HG03558 (cell line): ENCODE results near the gene C1orf174.
A peak's percentile ranks its signal among the peaks of the same experiment; 100 is the strongest.

Experiments used
- ATAC-seq: cut with Tn5 transposase; IDR thresholded peaks from one replicate; pipeline ENCODE4 v1.9.1; 2021; ENCODE audit warnings: moderate number of reproducible peaks; ENCODE audit not compliant: unreplicated experiment; ENCODE audit errors: extremely low read depth

Gene C1orf174

DNA sequence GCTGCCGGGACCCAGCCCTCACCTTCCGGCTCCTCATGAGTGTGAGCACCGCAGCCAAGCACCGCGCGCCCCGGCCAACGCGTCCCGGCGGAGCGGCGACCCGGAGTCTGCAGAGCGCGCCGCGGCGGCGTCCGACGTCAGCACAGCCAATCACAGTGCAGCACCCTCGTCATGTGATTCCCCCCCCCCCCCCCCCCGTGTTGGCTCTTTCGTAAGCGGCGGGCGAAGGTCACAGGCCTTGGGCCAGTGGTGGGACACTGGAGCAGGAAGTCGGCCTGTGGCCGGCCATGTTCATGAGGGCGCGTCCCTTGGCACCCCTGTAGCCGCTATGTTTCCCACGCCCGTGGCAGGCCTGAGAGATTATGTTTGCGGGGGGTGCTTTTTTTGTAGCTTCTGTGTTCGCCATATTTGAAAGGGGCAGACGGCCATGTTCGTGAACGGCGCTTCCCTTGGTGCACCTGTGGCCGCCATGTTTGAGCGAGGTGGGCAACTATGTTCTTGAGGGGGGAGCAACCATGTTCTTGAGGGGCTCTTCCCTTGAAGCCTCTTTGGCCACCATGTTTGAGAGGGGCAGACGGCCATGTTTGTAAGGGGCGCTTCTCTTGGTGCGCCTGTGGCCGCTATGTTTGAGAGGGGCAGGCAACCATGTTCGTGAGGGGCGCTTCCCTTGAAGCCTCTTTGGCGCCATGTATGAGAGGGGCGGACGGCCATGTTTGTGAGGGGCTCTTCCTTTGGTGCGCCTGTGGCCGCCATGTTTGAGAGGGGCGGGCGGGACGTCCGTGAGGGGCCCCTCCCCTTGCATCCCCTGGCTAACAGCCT lies at the start of gene C1orf174:
C1orf174 (minus strand) TSS at position 123 of the 819 bp plus-strand sequence; CDS start at position 37, 86 bp downstream.
- peak; percentile 53 for ATAC-seq

GRCh38 chr1:3948344-3948743 lies 48.3 kb upstream of the C1orf174 start:
- no peak for ATAC-seq

DNA sequence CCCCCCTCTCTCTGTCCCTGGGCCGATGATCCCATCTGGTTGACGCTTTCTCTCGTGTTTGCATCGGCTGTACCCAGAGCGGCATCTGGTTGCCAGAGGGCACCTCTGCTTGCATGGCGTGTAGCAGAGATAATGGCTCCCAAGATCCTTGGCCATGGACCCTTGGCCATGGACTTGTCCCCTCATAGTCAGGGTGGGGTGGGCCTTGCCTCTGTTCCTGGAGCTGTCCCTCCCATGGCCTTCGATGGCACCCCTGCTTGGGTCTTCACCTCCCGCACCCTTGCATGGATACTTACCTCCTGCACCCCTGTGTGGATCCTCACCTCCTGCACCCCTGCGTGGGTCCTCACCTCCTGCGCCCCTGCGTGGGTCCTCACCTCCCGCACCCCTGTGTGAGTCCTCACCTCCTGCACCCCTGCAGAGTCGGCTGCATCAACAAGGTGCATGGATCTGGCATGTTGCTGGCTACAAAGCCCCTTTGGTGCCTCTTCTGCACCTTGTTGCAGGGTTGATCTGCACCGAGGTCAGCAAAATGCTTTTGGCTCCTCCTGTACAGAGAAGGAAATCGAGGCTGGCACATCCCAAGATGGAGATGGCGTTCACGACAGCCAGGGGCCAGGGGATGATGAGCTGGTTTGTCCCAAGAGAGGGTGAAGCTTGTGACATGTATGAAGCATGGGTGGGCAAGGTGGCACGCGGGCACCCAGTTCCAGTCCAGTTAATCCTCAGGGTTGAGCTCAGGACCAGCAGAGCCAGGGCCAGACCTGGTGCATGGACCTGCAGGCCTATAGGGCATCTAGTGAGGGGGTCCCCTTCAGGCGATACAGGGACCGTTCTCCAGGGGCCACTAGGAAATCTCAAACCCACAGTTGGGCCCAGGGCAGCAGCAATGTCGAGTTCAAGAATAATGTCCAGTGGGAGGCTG lies 46.1 kb upstream of the C1orf174 start:
- no peak for ATAC-seq

GRCh38 chr1:3945222-3945621 lies 45.1 kb upstream of the C1orf174 start:
- no peak for ATAC-seq

DNA sequence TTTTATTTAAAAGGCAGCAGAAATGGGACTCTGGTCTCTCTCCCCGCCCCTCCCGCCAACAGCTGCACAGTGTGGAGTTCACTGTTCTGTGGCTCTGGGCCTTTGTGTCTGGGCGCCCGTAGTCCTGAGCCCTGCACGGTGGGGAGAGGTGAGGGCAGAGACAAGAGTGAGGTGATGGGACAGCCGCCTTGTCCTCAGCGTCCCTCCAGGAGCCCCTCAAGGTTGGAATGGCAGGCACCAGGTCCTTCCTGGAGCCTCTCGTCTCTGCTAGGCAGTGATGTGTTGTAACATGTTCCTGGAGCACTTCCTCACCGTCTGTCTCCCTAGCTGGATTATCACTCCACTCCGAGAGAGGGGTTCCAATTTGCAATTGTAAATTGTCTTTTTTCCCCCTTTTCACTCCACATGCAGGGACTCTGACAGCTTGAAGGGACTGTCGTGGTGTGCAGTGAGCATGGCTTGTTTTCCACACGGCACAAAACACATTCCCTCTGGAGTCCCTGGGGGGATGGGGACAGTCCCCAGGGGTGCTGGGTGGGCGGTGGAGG lies 44.6 kb upstream of the C1orf174 start:
- no peak for ATAC-seq

DNA sequence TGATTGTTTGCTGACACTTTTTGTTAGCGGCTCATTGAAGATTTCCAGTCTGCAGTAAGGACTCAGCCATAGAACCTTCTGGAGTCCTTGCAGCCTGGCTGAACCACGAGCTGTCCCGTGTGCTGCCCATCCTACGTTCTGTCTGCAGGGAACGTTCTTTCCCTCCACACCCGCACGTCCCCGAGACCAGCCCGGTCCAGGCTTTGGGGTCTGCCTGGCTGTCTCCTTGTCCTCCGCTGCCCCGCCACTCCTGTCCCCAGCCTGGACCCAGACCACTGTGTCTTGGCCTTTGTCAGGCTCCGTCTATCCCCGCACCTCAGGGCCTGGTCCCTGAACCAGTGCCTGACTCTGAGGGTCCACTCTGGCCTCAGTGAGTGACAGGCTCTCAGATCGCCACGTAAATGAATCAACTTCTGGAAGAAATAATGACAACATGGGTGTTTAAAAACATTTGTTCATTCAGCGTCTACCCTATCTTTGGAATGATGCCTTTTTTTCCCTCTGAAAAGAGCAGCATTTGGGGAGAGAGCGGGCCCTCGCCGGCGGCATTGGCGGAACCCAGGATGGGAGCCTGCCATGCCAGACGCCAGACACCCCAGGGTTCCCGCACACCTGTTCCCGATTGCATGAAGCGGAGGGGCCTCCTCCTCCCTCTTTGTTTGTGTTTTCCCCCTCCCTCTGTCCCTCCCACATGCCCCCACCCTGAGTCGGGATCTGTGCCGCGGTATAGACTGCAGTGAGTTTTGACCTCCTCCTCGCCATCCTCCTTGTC lies 43.9 kb upstream of the C1orf174 start:
- ATAC-seq, result no peak

GRCh38 chr1:3943123-3943431 lies 43.0 kb upstream of the C1orf174 start:
- no peak for ATAC-seq

DNA sequence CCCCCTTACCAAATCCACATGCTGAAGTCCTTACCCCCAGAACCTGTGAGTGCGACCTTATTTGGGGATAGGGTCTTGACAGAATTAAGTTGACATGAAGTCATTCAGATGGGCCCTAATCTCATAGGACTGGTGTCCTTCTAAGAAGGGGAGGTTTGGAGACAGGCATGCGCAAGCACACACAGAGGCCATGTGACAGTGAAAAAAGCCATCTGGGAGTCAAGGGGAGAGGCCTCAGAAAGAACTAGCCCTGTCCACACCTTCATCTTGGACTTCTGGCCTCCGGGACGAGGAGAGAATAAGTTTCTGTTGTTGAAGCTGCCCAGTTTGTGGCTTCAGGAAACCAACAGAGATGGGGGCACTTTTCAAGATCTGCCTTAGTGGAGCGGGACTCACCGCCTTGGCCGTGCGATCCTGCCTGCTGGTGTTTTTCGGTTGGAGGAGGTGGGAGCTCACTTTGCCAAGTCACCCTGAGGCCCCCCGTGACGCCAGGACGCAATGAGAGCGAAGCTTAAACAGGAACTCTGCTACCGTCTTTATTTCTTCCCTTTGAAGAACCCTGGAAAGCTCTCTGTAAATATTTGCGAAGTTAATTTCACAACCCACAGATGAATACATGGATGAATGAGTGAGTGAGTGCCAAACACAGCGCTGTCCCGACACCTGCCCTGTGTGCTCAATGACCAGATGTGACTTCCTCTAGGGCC lies 42.5 kb upstream of the C1orf174 start:
- ATAC-seq, result no peak

- no peak for ATAC-seq
Observed at GRCh38 chr1:3940754-3941345, 40.8 kb upstream of the C1orf174 start.

DNA sequence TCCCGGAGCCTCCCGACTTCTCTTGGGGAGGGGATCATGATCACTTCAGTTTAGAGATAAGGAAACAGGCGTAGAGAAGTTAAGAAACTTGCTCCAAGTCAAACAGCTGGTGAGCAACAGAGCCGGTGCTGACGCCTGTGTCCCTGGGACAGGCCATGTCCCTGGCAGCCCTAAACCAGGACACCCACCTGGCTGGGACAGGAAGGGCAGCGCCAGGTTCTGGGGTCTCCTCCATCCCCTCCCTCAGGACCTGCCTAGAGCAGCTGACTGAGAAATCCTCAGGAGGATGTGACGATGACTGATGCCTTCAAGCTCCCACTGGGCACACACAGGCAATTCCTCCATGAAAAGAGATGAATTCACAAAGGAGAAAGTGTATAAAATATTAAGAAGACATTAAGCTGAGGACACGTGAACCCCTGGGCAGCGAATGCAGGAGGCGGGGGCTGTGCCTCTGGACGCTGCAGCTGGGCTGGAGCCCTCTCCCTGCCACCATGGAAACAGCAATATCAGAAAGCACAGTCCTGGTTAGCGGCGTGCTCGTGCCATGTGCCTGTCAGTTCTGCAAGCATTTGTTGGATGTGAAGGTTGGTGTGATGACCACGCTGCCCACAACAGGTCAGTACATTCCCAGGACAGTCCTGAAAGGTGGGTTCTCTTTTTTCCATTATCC lies 40.1 kb upstream of the C1orf174 start:
- no peak for ATAC-seq

DNA sequence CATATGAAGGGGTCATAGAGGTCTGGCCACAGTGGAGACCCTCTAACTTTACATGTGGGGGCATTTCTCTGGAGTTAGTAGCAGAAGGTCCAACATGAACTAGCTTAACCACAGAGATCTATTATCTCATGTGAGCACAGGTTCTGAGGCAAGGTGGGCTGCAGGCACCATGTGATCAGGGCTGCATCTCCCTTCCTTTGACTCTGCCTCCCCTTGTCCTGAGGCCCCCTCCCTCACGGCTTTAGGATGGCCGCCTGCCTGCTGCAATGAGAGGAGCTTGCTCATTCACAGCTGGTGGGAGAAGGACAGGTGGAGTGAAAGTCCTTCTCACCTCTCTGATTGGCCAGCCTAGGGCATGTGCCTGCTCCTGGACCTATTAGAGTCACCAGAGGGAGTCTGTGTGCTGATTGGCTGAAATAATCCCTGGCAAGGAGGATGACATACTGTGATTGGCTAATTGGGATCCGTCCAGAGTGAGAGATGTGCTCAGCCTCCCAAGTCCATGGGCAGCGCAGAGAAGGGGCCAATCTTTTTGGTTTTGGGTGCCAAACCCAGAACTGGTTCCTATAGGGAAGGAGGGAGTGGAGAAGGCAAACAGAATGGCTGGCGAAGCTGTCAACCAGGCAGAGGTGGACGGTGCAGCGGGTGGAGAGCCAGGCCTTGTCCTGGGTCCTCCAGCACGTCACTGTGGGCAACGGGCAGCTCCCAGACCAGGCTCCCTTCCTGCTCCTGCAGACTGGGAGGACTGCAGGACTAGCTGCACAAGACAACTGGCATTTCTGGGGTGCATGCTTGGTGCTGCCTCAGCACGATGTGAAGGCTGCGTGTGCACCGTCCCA lies 39.4 kb upstream of the C1orf174 start:
- no peak for ATAC-seq

DNA sequence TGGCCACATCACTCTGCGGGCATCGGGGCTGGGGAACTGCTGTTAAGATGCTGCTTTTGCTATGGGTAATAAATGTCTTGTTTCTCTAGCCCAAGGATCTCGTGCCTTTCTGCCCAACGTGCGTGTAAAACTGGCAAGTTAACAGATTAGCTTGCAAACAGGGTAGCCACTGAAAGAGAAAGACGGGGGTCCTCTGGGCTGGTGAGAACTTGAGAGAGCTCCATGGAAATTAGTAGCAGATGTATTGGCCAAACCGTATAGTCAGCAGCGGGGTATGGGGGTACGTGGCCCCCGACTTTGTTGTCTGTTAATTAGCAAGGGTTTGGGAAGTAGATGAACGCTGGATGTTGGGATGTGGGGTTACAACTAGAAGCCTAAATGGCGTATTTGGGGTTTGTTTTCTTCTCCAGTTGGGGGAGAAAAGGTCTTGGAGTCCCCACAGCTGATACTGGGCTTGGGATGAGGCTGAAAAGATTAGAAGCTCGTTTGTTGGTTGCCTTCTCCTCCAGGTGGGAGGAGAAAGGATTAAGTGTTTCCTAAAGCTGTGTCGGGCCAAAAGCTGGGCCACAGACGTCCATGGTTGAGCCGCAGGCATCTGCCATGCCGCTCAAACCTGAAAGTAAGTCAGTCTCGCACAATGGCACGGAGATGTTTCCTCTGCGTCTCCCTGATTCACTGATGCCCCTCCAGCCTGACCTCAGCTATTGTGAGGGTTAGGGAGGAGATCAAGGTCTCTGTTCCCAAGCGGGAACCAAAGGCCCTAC lies 32.3 kb upstream of the C1orf174 start:
- ATAC-seq, result no peak

DNA sequence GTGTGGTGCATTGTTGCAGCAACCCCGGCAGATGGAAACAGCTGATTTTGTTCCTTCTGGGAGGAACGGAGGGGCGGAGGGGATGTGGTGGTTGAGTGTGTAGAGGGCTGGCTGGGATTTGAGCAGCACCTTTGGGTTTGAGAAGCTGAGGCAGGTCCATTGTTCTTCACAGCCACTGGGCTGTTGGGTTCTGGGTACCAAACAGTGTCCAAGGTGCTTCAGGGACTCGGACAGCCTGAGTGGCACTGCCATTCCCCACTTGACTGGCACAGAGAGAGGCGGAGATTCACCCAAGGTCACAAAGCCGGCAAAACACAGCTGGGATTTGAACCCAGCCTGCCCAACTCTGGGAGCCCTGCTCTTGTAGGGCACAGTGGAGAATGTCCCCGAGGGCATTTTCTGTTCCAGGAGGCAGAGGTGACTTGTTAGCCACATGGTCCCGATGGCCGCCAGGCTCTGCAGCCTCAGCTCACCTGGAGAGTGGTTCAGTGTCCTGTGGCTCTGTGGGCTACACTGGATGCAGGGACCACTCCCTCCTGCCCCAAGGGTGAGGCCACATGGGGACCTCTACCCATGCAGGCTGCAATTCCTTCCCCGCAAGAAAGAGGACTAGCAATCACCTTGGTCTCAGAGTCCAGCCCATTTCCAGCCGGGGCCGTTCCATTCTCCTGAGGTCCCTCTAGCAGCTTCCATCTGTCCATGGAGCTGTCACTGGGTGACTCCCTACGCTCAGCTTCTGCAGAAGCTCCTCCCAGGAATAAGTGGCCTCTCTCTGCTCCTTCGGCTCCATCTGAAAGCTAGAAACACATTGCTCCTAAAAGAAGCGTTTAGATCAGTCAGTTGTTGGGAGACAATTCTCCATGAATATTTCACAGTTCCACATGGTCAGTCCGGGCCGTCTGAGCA lies 31.2 kb upstream of the C1orf174 start:
- ATAC-seq, result no peak

- no peak for ATAC-seq
Observed at GRCh38 chr1:3930301-3931006, 30.4 kb upstream of the C1orf174 start.

GRCh38 chr1:3929126-3929525 lies 29.1 kb upstream of the C1orf174 start:
- no peak for ATAC-seq

DNA sequence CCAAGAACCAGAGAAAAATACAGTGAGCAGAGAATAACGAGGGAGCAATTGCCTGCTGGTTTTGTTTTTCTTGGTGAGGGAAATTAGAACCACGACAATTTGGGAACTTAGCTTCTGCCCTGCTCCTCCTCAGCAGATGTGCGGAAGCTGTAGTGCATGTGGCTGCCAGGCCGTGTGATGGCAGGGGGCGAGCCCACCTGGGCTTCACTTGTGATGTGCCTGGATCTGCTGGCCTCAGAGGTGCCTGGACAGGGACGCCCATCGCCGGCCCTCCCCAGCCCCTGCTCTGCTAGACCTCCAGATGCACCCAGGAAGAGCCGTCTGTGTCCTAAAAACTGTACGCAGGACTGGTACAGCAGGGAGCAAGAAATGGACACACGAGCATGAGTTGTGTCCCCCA lies 28.5 kb upstream of the C1orf174 start:
- no peak for ATAC-seq
